GM19240 (cell line): ENCODE results near the gene KIRREL3.

ENCODE experiments used
- DNase-seq: peaks from one replicate; pipeline ENCODE4 v3.0.0; 2011; ENCODE audit warnings: low spot score; ENCODE audit not compliant: insufficient read length

KIRREL3 gene

GRCh38 chr11:126604461-126604860 is 396.1 kb downstream of the KIRREL3 start:
- DNase-seq = no peak

GRCh38 chr11:126603486-126603885 is 397.1 kb downstream of the KIRREL3 start:
- DNase-seq = no peak

GRCh38 chr11:126602993-126603392 is 397.6 kb downstream of the KIRREL3 start:
- DNase-seq = no peak

- no peak for DNase-seq
Measured at GRCh38 chr11:126602349-126602940, 398.1 kb downstream of the KIRREL3 start.

GRCh38 chr11:126601550-126602215 is 398.9 kb downstream of the KIRREL3 start:
- DNase-seq = no peak

- DNase-seq = no peak
Measured at GRCh38 chr11:126601136-126601535, 399.4 kb downstream of the KIRREL3 start.

GRCh38 chr11:126599217-126599897 is 401.2 kb downstream of the KIRREL3 start:
- DNase-seq = no peak

GRCh38 chr11:126598344-126599216 is 402.0 kb downstream of the KIRREL3 start:
- DNase-seq = no peak

- no peak for DNase-seq
Measured at GRCh38 chr11:126597041-126597440, 403.5 kb downstream of the KIRREL3 start.

- DNase-seq = no peak
Measured at GRCh38 chr11:126596474-126596873, 404.1 kb downstream of the KIRREL3 start.

- DNase-seq = no peak
Measured at GRCh38 chr11:126595560-126595959, 405.0 kb downstream of the KIRREL3 start.

- DNase-seq = no peak
Measured at GRCh38 chr11:126594921-126595367, 405.6 kb downstream of the KIRREL3 start.

- DNase-seq = no peak
Measured at GRCh38 chr11:126592496-126593410, 407.8 kb downstream of the KIRREL3 start.

- no peak for DNase-seq
Measured at GRCh38 chr11:126591966-126592489, 408.5 kb downstream of the KIRREL3 start.

GRCh38 chr11:126589492-126589803 is 411.1 kb downstream of the KIRREL3 start:
- DNase-seq = no peak

GRCh38 chr11:126588630-126589491 is 411.7 kb downstream of the KIRREL3 start:
- no peak for DNase-seq

GRCh38 chr11:126587541-126587940 is 413.0 kb downstream of the KIRREL3 start:
- no peak for DNase-seq

GRCh38 chr11:126585774-126586491 is 414.6 kb downstream of the KIRREL3 start:
- DNase-seq = no peak

- no peak for DNase-seq
Measured at GRCh38 chr11:126585388-126585773, 415.2 kb downstream of the KIRREL3 start.
